Mucosa of rectum (tissue), 2 donors: Measurements from ENCODE around the gene RPS15A.
"Not testable (repeated sequence)": the region's sequence is repeated elsewhere in the genome, so short reads cannot be mapped to it uniquely, and the experiment has no call there.

Experiments used
- H3K27ac ChIP-seq, 2 donors: one replicate each; pipeline ENCODE4 v1.7.0; 2013; ENCODE audit warnings: inconsistent platforms in 2 of 2, low read depth in 2 of 2, low read length in 2 of 2
- H3K27me3 ChIP-seq, 2 donors: one replicate each; pipeline ENCODE4 v1.7.0; 2013; ENCODE audit warnings: low read length in 2 of 2; ENCODE audit not compliant: control insufficient read depth in 2 of 2, insufficient read depth in 2 of 2
- H3K36me3 ChIP-seq, 2 donors: one replicate each; pipeline ENCODE4 v1.7.0; 2013; ENCODE audit warnings: low read length in 2 of 2; ENCODE audit not compliant: control insufficient read depth in 2 of 2, insufficient read depth in 2 of 2
- H3K4me1 ChIP-seq, 2 donors: one replicate each; pipeline ENCODE4 v1.7.0; 2013; ENCODE audit warnings: low read length in 2 of 2, mild to moderate bottlenecking in 1 of 2; ENCODE audit not compliant: control insufficient read depth in 2 of 2, insufficient read depth in 2 of 2
- H3K4me3 ChIP-seq, 2 donors: one replicate each; pipeline ENCODE4 v1.7.0; 2013; ENCODE audit warnings: low read length in 2 of 2
- H3K9ac ChIP-seq, 2 donors: one replicate each; pipeline ENCODE4 v1.7.0; 2013; ENCODE audit warnings: low read length in 2 of 2, low read depth in 1 of 2, mild to moderate bottlenecking in 1 of 2
- H3K9me3 ChIP-seq, 2 donors: one replicate each; pipeline ENCODE4 v1.7.0; 2013; ENCODE audit warnings: low read length in 2 of 2; ENCODE audit not compliant: control insufficient read depth in 2 of 2
- donor health status: healthy.
- donor health status: Normal muscosa, but diverticular disease.

The RPS15A gene

GRCh38 chr16:18757960-18758660, 32.0 kb downstream of the RPS15A start:
- H3K4me3 ChIP-seq, H3K36me3 ChIP-seq, H3K4me1 ChIP-seq, H3K9ac ChIP-seq, H3K27me3 ChIP-seq, H3K27ac ChIP-seq, H3K9me3 ChIP-seq: not testable (repeated sequence)

- H3K36me3 ChIP-seq, H3K4me1 ChIP-seq, H3K27ac ChIP-seq, H3K27me3 ChIP-seq, H3K9me3 ChIP-seq, H3K4me3 ChIP-seq, H3K9ac ChIP-seq: not testable (repeated sequence)
Observed at GRCh38 chr16:18756639-18757038, 33.5 kb downstream of the RPS15A start.

- not testable (repeated sequence) for H3K4me3 ChIP-seq, H3K27me3 ChIP-seq, H3K36me3 ChIP-seq, H3K9me3 ChIP-seq, H3K27ac ChIP-seq, H3K9ac ChIP-seq, H3K4me1 ChIP-seq
Observed at GRCh38 chr16:18742870-18743269, 47.3 kb downstream of the RPS15A start.

- not testable (repeated sequence) for H3K27ac ChIP-seq, H3K9me3 ChIP-seq, H3K36me3 ChIP-seq, H3K27me3 ChIP-seq, H3K4me1 ChIP-seq, H3K9ac ChIP-seq, H3K4me3 ChIP-seq
Observed at GRCh38 chr16:18740027-18740426, 50.1 kb downstream of the RPS15A start.

GRCh38 chr16:18738768-18739167, 51.4 kb downstream of the RPS15A start:
- not testable (repeated sequence) for H3K27me3 ChIP-seq, H3K4me1 ChIP-seq, H3K9ac ChIP-seq, H3K36me3 ChIP-seq, H3K9me3 ChIP-seq, H3K27ac ChIP-seq, H3K4me3 ChIP-seq

GRCh38 chr16:18734279-18734678, 55.9 kb downstream of the RPS15A start:
- not testable (repeated sequence) for H3K36me3 ChIP-seq, H3K27ac ChIP-seq, H3K4me3 ChIP-seq, H3K4me1 ChIP-seq, H3K27me3 ChIP-seq, H3K9ac ChIP-seq, H3K9me3 ChIP-seq
